ENCODE measurements around the gene CLDN34.

The CLDN34 gene

DNA sequence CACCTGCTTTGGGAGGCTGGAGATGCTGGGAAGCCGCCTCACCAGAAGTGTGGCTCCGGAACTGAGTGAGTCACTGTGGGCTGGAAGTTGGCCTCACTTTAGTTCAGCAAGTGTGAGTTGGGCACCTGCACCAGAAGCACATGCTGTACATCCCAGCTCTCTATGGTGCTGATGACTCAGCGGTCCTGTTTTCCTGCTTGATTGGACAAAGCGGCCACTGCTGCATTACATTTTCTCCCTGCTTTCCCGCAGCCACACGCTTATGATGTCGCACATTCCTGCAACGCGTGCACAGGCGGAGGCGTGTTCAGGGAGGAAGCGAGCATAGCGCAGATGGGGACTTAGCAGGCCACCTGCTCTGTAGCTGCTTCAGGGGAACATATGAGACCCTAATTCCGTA is 26.7 kb upstream of the CLDN34 start:
- Histone ChIP-seq H3K4me3 (no peak overlapping the region), H3K4me1 (peaks cover 21% of the 10 kb centered on the region), H4K20me1 (no peaks in the 10 kb centered on the region; the same call in 1 of the 2 replicates), H3K36me3 (no peaks in the 10 kb centered on the region), H3K9me3 (no peaks in the 10 kb centered on the region), H3K4me2 (no peak overlapping the region), H3K27ac (no peak overlapping the region), H3K9ac (no peak overlapping the region), H3K27me3 (no peaks in the 10 kb centered on the region)
- TF ChIP-seq Cebpa-rat (IDR thresholded peaks at IDR 0.05): no peak

DNA sequence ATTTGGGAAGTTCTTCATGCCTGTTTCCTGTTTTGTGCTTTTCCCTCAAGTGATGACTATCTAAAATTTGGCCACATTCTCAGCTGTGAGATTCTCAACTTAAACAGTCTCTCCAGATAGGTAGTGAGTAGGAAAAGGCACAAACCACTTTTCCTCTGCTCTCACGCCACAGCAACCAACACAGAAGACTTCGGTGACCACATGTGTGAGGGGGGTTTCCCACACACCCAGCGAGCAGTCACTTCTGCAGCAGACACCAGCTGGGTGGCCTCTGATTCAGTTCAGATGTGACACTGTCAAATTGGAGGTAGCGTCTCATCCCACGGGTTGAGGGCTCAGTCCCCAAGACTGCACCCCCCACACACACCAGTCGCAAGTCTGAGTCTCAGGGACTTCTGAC is 25.1 kb upstream of the CLDN34 start:
- Histone ChIP-seq H3K9me3 (no peaks in the 10 kb centered on the region), H3K27me3 (no peaks in the 10 kb centered on the region; the same call in 1 of the 2 replicates), H3K36me3 (no peaks in the 10 kb centered on the region), H3K4me2 (peak overlapping the region; percentile 41), H3K4me3 (no peak overlapping the region), H3K9ac (no peak overlapping the region), H3K4me1 (peaks cover 21% of the 10 kb centered on the region), H3K27ac (no peak overlapping the region), H4K20me1 (no peaks in the 10 kb centered on the region; the same call in 1 of the 2 replicates)
- no peak for TF ChIP-seq Cebpa-rat (IDR thresholded peaks at IDR 0.05)

DNA sequence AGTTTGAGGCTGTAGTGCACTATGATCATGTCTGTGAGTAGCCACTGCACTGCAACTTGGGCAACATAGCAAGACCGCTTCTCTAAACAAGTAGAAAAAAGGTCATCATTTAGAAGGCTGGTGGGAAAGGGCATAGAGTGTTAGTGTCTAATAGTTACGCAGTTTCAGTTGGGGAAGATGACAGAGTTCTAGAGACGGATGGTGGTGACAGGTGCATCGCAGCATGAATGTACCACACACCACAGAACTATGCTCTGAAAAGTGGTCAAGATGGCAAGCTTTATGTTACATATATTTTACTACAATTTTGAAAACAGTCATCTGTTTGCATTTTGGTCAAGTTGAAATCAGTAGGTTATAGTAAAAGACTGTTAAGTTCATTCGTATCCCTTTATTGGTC is 23.7 kb upstream of the CLDN34 start:
- no peak overlapping the region for H3K27ac ChIP-seq
- no peak for TF ChIP-seq Cebpa-rat (IDR thresholded peaks at IDR 0.05)
- H3K4me3 ChIP-seq: no peak overlapping the region
- H3K36me3 ChIP-seq: no peaks in the 10 kb centered on the region
- no peaks in the 10 kb centered on the region; the same call in 1 of the 2 replicates for H3K27me3 ChIP-seq
- no peaks in the 10 kb centered on the region; the same call in 1 of the 2 replicates for H4K20me1 ChIP-seq
- peaks cover 21% of the 10 kb centered on the region for H3K4me1 ChIP-seq
- no peak overlapping the region for H3K4me2 ChIP-seq
- no peaks in the 10 kb centered on the region for H3K9me3 ChIP-seq
- no peak overlapping the region for H3K9ac ChIP-seq

DNA sequence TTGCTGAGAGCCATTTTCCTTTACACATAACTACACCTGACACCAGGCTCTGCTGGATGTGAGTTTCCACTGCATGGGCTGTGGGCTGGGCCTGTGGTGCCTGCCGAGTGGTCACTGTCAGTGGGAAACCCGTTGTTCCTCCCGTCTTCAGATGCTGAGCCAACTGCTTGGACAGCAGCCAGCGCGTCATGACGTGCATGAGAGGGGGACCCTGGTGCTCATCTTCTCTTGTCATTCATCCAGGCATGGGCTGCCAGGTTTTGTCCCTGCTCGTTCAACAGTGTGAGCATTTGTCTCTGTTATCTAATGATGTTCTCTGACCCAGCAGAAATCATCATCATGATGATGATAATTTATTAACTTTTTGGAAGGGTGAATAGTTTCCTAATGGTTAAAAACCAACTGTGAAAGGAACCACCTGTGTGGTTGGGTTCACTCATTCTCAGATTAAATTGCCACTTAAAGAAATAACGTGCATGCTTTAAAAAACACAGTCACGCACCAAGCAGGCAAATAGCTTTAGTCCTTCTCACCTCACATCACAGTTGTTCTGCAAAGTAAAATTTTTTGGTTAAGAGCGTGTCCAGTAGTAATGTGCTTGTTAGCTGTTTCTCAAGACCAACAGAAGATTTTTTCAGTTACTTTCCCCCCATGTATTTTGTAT is 19.9 kb upstream of the CLDN34 start:
- Histone ChIP-seq H3K4me1 (peaks cover 5% of the 10 kb centered on the region), H3K27me3 (no peaks in the 10 kb centered on the region; the same call in 1 of the 2 replicates)

DNA sequence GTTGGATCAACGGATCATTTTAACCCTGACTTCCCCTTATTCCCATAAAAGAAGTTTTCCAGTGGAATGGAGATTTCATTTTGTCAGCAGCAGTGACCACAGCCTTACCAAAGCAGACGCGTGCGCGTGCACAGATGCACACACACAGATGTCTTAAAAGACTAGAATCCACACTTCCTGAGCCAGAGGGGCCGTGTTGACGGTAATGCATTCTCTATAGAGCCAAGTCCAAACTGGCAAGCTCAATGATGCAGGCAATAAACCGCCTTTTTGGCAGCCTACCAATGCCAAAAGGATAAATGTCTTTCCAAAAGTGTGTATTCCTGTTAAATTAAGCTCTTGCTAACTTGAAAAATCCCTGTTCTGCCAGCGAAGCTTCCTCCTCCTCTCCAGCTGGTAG is 18.8 kb upstream of the CLDN34 start:
- H3K27me3 ChIP-seq: no peaks in the 10 kb centered on the region; the same call in 1 of the 2 replicates
- TF ChIP-seq Cebpa-rat (IDR thresholded peaks at IDR 0.05): no peak
- no peak overlapping the region for H3K4me3 ChIP-seq
- peaks cover 15% of the 10 kb centered on the region for H3K9me3 ChIP-seq
- H3K9ac ChIP-seq: no peak overlapping the region
- no peak overlapping the region for H3K27ac ChIP-seq
- H3K4me1 ChIP-seq: no peaks in the 10 kb centered on the region
- peaks cover 5% of the 10 kb centered on the region; the same call in 1 of the 2 replicates for H3K36me3 ChIP-seq
- H3K4me2 ChIP-seq: no peak overlapping the region
- H4K20me1 ChIP-seq: no peaks in the 10 kb centered on the region; the same call in 1 of the 2 replicates

More for the DNA sequence above, 19.9 kb upstream of the CLDN34 start:
- H3K36me3 ChIP-seq: no peaks in the 10 kb centered on the region
- H3K4me3 ChIP-seq: no peak overlapping the region
- H4K20me1 ChIP-seq: no peaks in the 10 kb centered on the region; the same call in 1 of the 2 replicates
- no peak for TF ChIP-seq Cebpa-rat (IDR thresholded peaks at IDR 0.05)
- H3K9ac ChIP-seq: no peak overlapping the region
- no peak overlapping the region for H3K27ac ChIP-seq
- no peak overlapping the region for H3K4me2 ChIP-seq
- peaks cover 3% of the 10 kb centered on the region for H3K9me3 ChIP-seq

DNA sequence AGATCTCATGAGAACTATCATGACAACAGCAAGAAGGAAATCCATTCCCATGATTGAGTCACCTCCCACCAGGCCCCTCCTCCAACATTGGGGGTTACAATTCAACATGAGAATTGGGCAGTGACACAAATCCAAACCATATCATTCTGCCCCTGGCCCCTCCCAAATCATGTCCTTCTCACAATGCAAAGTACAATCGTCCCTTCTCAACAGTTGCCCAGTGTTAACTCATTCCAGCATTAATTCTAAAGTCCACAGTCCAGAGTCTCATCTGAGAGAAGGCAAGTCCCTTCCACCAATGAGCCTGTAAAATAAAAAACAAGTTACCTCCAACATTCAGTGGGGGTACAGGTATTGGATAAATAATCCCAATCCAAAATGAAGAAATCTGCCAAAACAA is 14.9 kb upstream of the CLDN34 start:
- no peak overlapping the region for H3K4me2 ChIP-seq
- peaks cover 5% of the 10 kb centered on the region; the same call in 1 of the 2 replicates for H3K36me3 ChIP-seq

DNA sequence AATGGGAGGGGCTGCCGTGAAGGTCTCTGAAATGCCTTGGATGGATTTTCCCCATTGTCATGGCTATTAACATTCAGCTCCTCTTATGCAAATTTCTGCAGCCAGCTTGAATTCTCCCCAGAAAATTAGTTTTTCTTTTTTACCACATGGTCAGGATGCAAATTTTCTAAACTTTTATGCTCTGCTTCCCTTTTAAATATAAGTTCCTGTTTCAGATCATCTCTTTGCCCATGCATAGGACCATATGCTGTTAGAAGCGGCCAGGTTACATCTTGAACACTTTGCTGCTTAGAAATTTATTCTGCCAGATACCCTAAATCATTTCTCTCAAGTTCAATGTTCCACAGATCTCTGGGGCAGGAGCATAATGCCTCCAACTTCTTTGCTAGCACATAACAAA is 13.8 kb upstream of the CLDN34 start:
- Histone ChIP-seq H3K36me3 (peaks cover 5% of the 10 kb centered on the region; the same call in 1 of the 2 replicates), H3K27me3 (no peaks in the 10 kb centered on the region), H3K9ac (no peak overlapping the region), H3K4me3 (no peak overlapping the region), H3K4me1 (no peaks in the 10 kb centered on the region), H3K9me3 (peaks cover 23% of the 10 kb centered on the region), H3K4me2 (no peak overlapping the region), H3K27ac (no peak overlapping the region), H4K20me1 (no peaks in the 10 kb centered on the region)
- TF ChIP-seq Cebpa-rat (IDR thresholded peaks at IDR 0.05): no peak

More for the DNA sequence above, 14.9 kb upstream of the CLDN34 start:
- no peaks in the 10 kb centered on the region for H3K27me3 ChIP-seq
- H3K4me3 ChIP-seq: no peak overlapping the region
- peaks cover 23% of the 10 kb centered on the region for H3K9me3 ChIP-seq
- no peak overlapping the region for H3K27ac ChIP-seq
- H3K4me1 ChIP-seq: no peaks in the 10 kb centered on the region
- H3K9ac ChIP-seq: no peak overlapping the region
- TF ChIP-seq Cebpa-rat (IDR thresholded peaks at IDR 0.05): no peak
- H4K20me1 ChIP-seq: no peaks in the 10 kb centered on the region

DNA sequence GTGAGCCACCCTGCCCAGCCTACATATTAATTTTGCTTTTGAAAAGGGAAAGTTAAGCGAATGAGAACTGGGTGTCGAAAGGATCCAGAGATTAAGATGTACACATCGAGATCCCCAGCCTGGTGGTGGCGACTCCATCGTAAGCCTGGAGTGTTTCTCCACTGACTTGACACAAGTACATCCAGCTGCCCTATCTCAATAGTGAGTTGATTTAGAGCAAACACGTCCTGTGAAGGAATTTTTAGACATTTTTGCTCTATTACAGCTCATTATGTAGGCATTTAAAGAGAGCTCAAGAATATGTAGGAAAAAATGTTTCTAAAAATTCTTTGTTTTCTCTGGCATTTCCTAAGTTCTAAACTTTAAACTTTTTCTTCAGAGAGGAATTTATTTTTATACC is 11.7 kb upstream of the CLDN34 start:
- H3K27me3 ChIP-seq: no peaks in the 10 kb centered on the region; the same call in 1 of the 2 replicates
- TF ChIP-seq Cebpa-rat (IDR thresholded peaks at IDR 0.05): no peak
- no peak overlapping the region for H3K4me2 ChIP-seq
- peaks cover 5% of the 10 kb centered on the region; the same call in 1 of the 2 replicates for H3K36me3 ChIP-seq
- no peaks in the 10 kb centered on the region for H3K4me1 ChIP-seq
- H3K4me3 ChIP-seq: no peak overlapping the region
- H3K9me3 ChIP-seq: peaks cover 23% of the 10 kb centered on the region
- H4K20me1 ChIP-seq: no peaks in the 10 kb centered on the region
- H3K27ac ChIP-seq: no peak overlapping the region
- no peak overlapping the region for H3K9ac ChIP-seq

DNA sequence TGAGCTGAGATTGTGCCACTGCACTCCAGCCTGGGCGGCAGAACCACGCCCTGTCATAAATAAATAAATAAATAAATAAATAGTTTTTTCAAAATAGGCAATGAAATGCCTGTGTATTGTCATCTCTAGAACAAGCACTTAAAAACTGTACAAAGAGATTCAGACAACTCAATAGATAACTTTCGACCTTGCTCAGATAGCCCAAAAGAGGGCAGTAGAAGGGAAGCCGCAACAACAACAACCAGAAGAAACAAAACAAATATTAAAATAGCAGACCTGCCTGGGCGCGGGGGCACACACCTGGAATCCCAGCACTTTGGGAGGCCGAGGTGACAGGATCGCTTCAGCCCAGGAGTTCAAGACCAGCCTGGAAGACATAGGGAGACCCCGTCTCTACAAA is 9.4 kb upstream of the CLDN34 start:
- no peaks in the 10 kb centered on the region for H3K4me1 ChIP-seq

DNA sequence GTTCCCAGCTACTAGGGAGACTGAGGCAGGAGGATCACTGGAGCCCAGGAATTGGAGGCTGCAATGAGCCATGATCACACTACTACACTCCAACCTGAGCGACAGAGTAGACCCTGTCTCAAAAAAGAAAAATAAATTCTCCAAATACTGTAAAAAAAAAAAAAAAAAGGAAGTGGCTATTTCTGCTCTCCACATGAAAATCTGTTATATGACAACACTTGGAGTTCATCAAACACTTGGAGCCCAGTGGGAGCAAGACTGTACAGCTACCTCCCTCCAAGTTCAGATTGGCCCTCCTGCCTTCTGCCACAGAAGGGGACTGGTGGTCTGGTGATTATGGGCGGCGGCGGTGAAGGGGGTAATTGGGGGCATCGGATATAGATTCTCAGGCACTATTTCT is 9.0 kb upstream of the CLDN34 start:
- peaks cover 11% of the 10 kb centered on the region for H3K9me3 ChIP-seq
- H3K4me1 ChIP-seq: no peaks in the 10 kb centered on the region
- no peak overlapping the region for H3K4me3 ChIP-seq
- no peaks in the 10 kb centered on the region for H4K20me1 ChIP-seq
- H3K4me2 ChIP-seq: no peak overlapping the region
- no peak overlapping the region for H3K27ac ChIP-seq
- H3K27me3 ChIP-seq: no peaks in the 10 kb centered on the region; the same call in 1 of the 2 replicates
- H3K36me3 ChIP-seq: no peaks in the 10 kb centered on the region
- TF ChIP-seq Cebpa-rat (IDR thresholded peaks at IDR 0.05): no peak
- no peak overlapping the region for H3K9ac ChIP-seq

More for the DNA sequence above, 9.4 kb upstream of the CLDN34 start:
- TF ChIP-seq Cebpa-rat (IDR thresholded peaks at IDR 0.05): no peak
- H3K4me2 ChIP-seq: no peak overlapping the region
- H3K9me3 ChIP-seq: peaks cover 15% of the 10 kb centered on the region
- H3K36me3 ChIP-seq: peaks cover 4% of the 10 kb centered on the region; the same call in 1 of the 2 replicates
- H4K20me1 ChIP-seq: no peaks in the 10 kb centered on the region
- H3K27me3 ChIP-seq: no peaks in the 10 kb centered on the region; the same call in 1 of the 2 replicates
- no peak overlapping the region for H3K27ac ChIP-seq
- H3K9ac ChIP-seq: no peak overlapping the region
- no peak overlapping the region for H3K4me3 ChIP-seq
